ACC112 (cell line): ENCODE data around the gene AXIN1.

ENCODE experiments used
- H2AFZ ChIP-seq: fragments of 200-600 bp; sonication (generic); one replicate; pipeline ENCODE4 v1.6.0; 2017; ENCODE audit warnings: antibody characterized with exemption, low read length; ENCODE audit not compliant: unreplicated experiment
- H3K27ac ChIP-seq: fragments of 200-600 bp; sonication (generic); 2 replicates; pipeline ENCODE4 v1.5.1; 2014; ENCODE audit warnings: low read depth, mild to moderate bottlenecking, antibody characterized with exemption, low read length, moderate library complexity
- H3K27me3 ChIP-seq: fragments of 200-600 bp; sonication (generic); 2 replicates; pipeline ENCODE4 v1.6.1; 2014; ENCODE audit warnings: mild to moderate bottlenecking, antibody characterized with exemption, low read length, moderate library complexity, mixed read lengths; ENCODE audit not compliant: insufficient read depth
- H3K36me3 ChIP-seq: fragments of 200-600 bp; sonication (generic); 2 replicates; pipeline ENCODE4 v1.6.1; 2016; ENCODE audit warnings: mild to moderate bottlenecking, antibody characterized with exemption, low read length, moderate library complexity, mixed read lengths; ENCODE audit not compliant: insufficient read depth
- H3K4me1 ChIP-seq: fragments of 200-600 bp; sonication (generic); one replicate; pipeline ENCODE4 v1.6.1; 2016; ENCODE audit warnings: low read length, mixed read lengths; ENCODE audit not compliant: insufficient read depth, unreplicated experiment, control insufficient read depth
- H3K4me3 ChIP-seq: fragments of 200-600 bp; sonication (generic); 2 replicates; pipeline ENCODE4 v1.5.1; 2014; ENCODE audit warnings: mild to moderate bottlenecking, low read depth, low read length
- H3K79me2 ChIP-seq: fragments of 200-600 bp; sonication (generic); one replicate; pipeline ENCODE4 v1.6.0; 2016; ENCODE audit warnings: low read length; ENCODE audit not compliant: control insufficient read depth, unreplicated experiment, insufficient read depth

The AXIN1 gene

DNA sequence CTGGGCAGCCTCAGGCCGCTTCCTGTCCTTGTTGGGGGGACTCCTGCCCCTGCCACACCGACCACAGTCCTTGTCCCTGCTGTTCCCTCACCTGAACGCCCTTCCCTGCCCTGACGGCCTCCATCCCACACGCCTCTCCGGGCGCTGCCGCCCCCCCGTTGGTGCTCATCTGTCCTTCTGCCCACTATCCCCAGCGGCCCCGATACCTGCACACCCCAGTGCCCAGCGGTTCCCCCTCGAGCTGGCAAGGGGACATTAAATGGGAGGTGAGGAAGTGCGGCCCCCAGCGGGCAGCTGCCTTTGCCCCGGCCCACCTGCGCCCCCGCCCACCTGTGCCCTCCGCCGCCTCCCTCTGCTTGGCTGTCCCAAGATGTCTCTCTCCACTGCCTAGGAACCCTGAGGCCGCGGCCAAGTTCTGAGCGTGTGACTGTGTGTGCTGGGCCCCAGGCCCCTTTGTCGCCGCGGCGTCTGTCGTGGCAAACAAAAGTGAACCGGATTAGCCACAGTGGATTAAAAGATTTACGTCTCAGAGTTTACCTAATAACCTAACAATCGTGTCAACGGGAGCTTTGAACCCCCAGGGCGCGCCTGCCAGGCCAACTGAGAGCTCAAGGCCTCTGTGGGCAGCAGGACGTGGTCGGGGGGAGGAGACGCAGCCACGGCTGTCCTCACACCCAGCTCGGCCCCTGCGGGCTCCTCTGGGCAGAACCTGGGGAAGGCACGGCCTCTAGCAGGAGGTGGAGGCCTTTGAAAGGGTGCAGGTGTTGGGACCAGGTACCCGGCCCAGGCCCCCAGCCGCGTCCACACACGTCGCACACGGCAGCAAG lies 7.6 kb upstream of the AXIN1 start:
- no peak overlapping the region for H3K4me3 ChIP-seq

DNA sequence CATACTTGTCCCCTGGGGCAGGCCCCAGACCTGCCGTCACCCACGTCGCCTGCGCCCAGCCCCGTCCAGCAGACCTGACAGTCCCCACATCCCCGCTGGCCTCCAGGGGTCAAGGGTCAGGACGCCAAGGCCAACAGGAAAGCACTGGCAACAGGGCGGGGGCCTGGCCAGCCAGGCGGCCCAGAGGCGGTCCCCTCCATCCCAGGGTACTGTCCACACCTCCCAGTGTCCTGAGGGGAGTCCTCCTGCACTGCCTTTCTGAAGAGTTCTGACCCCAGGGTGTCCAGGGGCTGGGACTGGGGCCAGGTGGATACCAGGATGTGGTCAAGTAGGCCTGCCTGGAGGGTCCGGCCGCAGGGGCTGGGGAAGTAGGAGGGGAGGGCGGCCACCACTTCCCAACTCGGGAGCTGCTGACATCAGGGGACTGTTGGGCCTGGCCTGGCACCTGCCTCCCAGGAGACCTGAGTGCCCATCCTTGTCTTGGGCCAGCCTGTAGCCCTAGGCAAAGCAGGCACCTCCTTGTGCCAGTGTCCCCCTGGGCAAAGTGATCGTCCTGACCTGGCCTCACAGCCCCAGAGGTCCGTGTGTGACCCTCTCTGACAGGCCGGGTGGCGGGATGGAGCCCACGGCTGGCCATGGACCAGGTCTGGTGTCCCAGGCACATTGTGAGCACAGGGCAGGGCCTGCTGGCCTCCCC lies 6.7 kb upstream of the AXIN1 start:
- H3K79me2 ChIP-seq = no peaks in the 10 kb centered on the region
- H3K27me3 ChIP-seq = no peaks in the 10 kb centered on the region
- no peaks in the 10 kb centered on the region for H3K36me3 ChIP-seq
- no peak overlapping the region for H2AFZ ChIP-seq
- H3K27ac ChIP-seq = no peak overlapping the region
- H3K4me1 ChIP-seq = no peaks in the 10 kb centered on the region
- no peak overlapping the region for H3K4me3 ChIP-seq

More for the DNA sequence above, 7.6 kb upstream of the AXIN1 start:
- no peak overlapping the region for H3K27ac ChIP-seq
- H2AFZ ChIP-seq = no peak overlapping the region
- H3K27me3 ChIP-seq = no peaks in the 10 kb centered on the region
- no peaks in the 10 kb centered on the region for H3K4me1 ChIP-seq
- H3K79me2 ChIP-seq = no peaks in the 10 kb centered on the region
- no peaks in the 10 kb centered on the region for H3K36me3 ChIP-seq

DNA sequence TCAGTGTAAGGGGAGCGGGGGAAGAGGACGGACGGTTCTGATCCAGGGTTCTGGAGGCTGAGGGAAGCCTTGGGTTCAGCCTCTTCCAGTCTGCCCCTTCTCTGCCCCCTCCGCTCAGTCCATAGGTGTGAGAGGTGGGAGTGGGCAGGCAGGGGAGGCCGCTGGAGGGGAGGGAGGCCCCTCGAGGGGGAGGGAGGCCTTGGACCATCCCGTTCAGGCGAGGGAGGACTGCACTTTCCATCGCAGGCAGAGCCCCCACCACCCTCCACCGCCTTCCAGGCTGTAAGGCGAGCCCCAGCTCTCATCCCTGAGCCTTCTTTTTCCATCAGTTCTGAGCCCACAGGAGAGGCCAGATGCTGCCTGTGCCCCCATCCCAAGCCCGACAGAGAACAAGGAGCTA lies 4.2 kb upstream of the AXIN1 start:
- Histone ChIP-seq H3K4me1 (no peaks in the 10 kb centered on the region), H3K4me3 (no peak overlapping the region), H3K27me3 (no peaks in the 10 kb centered on the region), H3K36me3 (no peaks in the 10 kb centered on the region), H3K79me2 (peaks cover 3% of the 10 kb centered on the region), H2AFZ (no peak overlapping the region), H3K27ac (no peak overlapping the region)

DNA sequence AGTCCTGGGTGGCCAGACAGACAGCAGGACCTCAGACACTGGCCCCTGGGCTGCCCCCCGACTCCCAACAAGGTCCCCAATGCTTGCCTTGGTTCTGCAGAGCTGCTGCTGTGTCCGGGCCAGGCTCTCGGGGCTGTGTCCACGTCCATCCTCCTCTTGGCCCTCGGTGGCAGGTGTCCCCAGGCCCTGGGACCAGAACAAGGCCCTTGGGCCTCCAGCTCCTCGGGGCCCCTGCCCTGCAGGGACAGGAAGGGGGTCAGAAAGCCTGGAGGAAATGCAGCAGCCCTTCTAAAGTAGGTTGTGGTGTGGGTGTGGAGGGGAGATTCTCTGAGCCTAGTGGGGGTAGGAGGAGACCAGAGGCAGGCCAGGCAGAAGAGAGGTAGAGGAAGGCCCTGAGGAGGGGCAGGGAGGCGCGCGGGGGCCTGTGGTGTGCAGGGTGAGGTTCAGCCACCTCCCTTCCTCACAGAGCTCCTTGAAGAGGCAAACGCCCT lies 2.5 kb upstream of the AXIN1 start:
- peaks cover 7% of the 10 kb centered on the region for H3K4me1 ChIP-seq
- no peak overlapping the region for H3K4me3 ChIP-seq
- no peak overlapping the region for H2AFZ ChIP-seq
- no peak overlapping the region for H3K27ac ChIP-seq
- no peaks in the 10 kb centered on the region for H3K27me3 ChIP-seq
- 0 out of 2 replicates have a peak, but pooled peaks cover 4% of the 10 kb centered on the region for H3K36me3 ChIP-seq
- peaks cover 19% of the 10 kb centered on the region for H3K79me2 ChIP-seq

DNA sequence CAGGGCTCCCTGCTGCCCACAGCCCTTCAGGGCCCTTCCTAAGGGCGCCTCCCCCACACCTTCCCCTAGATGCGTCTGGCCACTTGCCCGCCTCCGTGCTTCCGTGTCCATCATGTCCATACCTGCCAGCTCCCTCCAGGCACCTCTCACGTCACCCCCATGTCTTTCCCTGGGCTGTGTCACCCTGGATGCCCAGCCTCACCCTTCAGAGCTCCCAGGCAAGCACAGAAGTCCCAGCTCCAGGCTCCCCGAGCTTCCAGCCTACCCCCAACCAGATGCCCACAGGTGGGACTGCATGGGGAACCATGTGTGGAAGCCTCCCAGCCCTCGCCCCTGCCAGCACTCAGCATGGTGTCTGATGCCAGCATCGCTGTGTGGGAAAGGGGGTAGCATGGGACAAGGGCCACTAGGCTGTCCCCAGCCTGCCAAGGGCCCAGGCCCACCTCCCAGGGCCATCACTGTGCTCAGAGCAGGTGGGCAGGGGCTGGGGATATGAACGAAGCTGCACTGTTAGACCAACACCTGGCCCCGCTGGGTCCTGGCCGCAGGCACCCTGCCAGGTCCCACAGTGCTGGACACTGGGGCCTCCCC lies 1.9 kb upstream of the AXIN1 start:
- Histone ChIP-seq H2AFZ (no peak overlapping the region), H3K36me3 (0 out of 2 replicates have a peak, but pooled peaks cover 4% of the 10 kb centered on the region), H3K4me1 (peaks cover 7% of the 10 kb centered on the region), H3K27ac (no peak overlapping the region), H3K79me2 (peaks cover 25% of the 10 kb centered on the region), H3K4me3 (no peak overlapping the region), H3K27me3 (no peaks in the 10 kb centered on the region)

DNA sequence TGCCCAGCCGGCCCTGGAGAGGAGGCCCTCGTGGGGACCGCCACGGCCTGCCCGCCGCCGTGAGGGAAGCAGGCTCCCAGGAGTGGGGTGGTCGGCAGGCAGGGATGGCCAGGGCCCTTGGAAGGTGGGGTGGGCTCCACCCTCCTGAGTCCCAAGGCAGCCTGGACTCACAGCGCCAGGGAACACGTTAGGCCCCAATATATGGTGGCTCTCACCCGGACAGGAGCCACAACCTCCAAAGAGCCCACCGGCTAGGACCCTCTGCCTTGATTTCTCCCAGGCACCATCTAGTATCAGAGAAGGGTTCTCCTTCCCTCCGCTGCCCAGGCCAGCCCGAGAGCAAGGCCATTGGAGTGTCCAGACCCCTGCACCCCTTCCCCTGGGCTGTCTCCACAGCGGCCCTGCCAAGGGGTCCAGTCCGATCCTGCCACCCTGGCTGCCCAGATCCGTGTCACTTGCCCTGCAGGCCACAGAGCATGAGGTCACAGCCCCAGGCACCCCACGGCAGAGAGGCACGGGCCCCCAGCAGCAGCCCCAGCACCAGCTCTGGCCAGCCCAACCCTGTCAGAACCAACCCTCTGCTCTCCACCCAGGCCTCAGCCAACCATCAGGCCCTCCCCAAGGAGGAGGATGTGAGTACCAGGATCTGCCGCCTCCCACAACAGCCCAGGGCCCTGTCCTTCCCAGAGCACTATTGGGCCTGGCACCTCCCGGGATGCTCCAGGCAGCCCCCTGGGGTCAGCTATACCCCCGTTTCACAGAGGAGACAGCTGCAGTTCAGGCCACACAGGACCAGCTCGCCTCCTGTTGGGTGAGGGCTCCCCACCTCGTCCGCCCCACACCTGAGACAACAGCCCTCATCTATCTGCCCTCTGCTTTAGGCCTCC lies 1.1 kb upstream of the AXIN1 start:
- Histone ChIP-seq H3K36me3 (0 out of 2 replicates have a peak, but pooled peaks cover 4% of the 10 kb centered on the region), H3K4me1 (peaks cover 7% of the 10 kb centered on the region), H3K79me2 (peaks cover 29% of the 10 kb centered on the region), H3K27me3 (no peaks in the 10 kb centered on the region), H3K4me3 (peak overlapping the region; percentile 47), H3K27ac (no peak overlapping the region), H2AFZ (no peak overlapping the region)

DNA sequence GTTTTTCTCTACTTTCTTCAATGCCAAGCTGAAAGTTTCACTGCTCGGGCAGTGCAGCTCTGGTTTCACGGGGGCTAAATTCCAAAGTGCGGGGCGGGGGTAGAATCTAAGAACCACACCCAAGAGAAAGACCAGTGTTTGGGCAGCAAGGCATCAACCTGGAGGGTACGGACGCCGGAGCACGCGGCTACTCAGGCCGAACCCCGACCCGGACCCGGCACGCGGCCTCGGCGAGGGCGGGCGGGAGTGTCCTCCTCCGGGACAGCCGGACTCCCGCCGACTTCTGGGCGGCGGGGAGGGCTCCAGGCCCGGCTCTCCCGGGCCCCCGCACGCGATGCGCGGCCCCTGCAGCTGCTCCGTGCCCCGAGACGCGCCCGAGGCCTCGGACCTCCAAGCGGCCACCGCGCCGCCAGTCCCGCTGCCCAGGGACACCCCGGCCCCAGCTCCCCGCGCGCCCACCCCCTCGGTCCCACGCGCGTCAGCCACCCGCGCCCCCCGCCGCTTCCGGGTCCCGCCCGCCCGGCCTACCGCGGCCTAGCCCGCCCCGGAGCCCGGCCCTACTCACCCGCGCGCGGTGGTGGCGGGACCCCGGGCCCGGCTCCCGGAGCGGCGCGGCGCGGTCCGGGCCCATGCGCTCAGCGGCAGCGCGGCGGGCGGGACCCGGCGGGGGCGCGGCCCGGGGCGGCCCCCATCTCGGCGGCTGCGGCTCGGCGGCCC lies 561 bp downstream of the AXIN1 start:
- Histone ChIP-seq H3K79me2 (peaks cover 44% of the 10 kb centered on the region), H3K27ac (no peak overlapping the region), H2AFZ (peak overlapping the region; percentile 66), H3K27me3 (no peaks in the 10 kb centered on the region), H3K4me1 (peaks cover 7% of the 10 kb centered on the region), H3K4me3 (peak overlapping the region; percentile 82), H3K36me3 (0 out of 2 replicates have a peak, but pooled peaks cover 4% of the 10 kb centered on the region)

DNA sequence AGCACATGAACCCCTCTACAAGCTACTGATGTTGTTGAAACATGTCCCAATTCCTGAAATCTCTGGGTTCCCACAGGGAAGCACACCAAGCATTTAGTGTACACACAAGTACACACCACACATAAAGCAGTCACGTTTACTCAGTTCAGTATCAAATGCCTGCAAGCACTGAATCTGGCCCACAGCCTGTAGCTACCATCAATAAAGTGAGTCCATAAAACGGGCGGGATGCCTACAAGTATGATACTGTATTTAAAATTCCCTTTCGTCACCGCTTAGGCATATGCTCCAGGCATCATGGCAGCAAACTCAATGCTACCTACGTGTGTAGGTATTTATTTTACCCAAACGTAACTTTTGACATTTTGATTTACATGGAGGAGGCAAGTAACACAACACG lies 2.3 kb downstream of the AXIN1 start:
- H3K4me1 ChIP-seq = peaks cover 7% of the 10 kb centered on the region
- H3K4me3 ChIP-seq = no peak overlapping the region
- peaks cover 14% of the 10 kb centered on the region for H3K36me3 ChIP-seq
- no peak overlapping the region for H3K27ac ChIP-seq
- no peaks in the 10 kb centered on the region for H3K27me3 ChIP-seq
- peaks cover 57% of the 10 kb centered on the region for H3K79me2 ChIP-seq
- no peak overlapping the region for H2AFZ ChIP-seq

DNA sequence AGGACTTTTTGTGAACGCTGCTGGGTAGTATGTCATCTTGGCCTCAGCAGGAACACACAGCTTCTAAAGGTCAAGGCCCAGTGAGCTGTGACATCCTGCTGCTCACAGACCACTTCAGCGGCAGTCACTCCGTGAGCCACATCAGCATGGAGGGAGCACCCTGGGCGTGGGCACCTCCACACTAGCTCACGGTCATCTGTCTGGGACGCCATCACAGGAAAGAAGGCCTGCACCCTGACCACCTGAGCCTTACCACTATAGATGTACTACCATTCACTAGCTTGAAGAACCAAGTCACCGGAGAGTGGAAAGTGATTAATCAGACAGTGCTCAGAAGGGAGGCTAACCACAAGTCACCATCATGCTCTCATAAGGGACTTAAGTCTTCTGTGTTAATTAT lies 3.3 kb downstream of the AXIN1 start:
- peaks cover 7% of the 10 kb centered on the region for H3K4me1 ChIP-seq

More for the DNA sequence above, 3.3 kb downstream of the AXIN1 start:
- Histone ChIP-seq H3K4me3 (no peak overlapping the region), H3K27ac (no peak overlapping the region), H3K36me3 (peaks cover 14% of the 10 kb centered on the region), H3K27me3 (no peaks in the 10 kb centered on the region), H3K79me2 (peaks cover 65% of the 10 kb centered on the region), H2AFZ (no peak overlapping the region)
